ENCODE measurements around the gene ARMH2.

The ARMH2 gene

DNA sequence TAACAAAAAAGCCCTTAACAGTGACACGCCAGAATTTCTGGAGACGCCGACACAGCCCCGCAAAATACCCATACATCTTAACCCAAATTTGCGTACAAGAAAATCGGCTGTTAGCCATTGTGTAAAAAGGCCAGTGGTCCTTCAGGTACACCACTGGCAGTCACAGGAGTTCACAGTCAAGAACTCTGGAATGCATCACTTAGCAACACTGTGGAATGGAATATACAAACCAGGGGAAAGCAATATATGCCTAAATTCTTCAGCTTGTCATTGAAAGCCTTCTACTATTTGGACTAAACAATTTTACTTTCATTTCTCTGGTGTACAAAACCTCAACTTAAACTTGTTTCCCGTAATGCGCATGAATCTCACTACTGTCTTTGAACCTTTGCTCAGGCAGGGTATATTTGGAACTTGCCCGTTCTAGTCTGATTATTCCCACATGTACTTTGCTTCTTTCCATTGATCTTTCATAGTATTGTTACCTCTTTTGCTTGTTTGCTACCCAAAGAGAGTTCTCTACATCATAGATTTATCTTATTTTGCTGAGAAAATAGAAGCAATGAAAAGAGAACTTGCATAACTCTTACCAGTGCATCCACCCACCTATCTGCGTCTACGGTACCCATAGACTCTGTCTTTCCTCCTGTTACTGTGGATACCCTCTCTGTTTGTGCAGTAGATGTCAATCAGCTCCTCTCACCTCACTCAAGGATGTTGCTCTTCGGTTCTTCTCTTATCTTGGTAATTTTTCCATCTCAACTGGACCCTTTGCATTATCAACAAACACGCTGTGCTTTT lies at the start of gene ARMH2:
TSS of gene ARMH2 (minus strand) at position 178 of the 801 bp plus-strand sequence. CDS start at position 118, 60 bp downstream.
- DNase-seq (ENCODE audit: low spot score), result no peak

DNA sequence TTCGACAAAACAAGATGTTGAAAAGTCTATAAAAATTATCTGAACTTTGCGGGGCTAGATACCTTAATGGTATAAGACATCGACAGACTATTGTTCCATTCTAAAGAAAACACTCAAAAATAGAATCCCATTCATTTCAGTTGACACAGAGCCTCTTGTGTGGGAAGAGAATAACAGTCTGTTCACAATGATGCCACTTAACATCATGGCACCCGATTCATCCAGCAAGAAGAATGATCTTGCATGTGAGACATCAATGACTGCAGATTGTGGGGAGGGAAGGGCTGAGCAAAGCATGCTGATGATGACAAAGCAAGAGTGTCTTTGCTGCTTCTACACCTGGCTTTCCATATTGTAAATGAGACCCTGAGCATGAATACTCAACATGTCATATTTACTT lies 49.7 kb upstream of the ARMH2 start:
- no peak for DNase-seq (ENCODE audit: low spot score)

DNA sequence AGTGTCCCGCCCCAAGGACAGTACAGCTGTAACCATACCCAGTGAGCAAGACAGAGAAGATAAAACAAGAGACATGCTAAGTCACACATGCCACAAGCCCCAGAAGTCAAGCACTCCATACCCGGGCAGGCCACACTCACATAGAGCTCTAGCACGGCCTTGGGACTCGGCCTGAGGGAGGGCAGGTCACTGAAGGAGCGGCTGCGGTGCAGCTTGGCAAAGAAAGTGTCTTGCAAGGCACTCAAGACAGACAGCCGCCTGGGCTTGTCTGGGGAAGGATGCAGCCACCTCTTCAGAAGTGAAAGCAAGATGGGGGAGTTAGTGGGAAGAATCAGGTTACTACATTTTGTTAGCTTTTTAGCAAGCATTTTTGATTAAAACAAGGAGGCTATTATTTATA lies 48.7 kb upstream of the ARMH2 start:
- DNase-seq (ENCODE audit: low spot score), result no peak

- DNase-seq (ENCODE audit: low spot score), result no peak
These were observed 46.9 kb upstream of the ARMH2 start for GRCh38 chr6:24845578-24845977.

- DNase-seq (ENCODE audit: low spot score), result no peak
These were observed 46.2 kb upstream of the ARMH2 start for GRCh38 chr6:24844903-24845302.

DNA sequence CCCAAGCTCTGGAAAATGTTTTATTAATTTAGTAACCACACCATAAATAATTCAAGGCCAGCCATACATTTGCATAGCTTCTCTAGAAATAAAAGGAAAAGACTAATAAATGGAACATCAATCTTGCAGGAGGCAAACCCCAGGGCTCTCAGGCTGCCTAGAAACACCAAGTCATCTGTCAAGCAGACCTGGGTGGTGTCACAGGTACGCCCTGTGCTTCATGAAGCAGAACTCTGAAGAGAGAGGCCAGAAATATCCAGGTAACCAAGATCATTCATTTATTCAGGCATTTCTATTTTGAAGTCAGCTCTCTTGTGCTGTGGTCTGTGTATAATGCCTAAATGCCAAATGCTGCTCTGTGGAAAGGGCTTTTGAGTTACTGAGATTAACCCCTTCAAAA lies 45.3 kb upstream of the ARMH2 start:
- DNase-seq (ENCODE audit: low spot score), result no peak

DNA sequence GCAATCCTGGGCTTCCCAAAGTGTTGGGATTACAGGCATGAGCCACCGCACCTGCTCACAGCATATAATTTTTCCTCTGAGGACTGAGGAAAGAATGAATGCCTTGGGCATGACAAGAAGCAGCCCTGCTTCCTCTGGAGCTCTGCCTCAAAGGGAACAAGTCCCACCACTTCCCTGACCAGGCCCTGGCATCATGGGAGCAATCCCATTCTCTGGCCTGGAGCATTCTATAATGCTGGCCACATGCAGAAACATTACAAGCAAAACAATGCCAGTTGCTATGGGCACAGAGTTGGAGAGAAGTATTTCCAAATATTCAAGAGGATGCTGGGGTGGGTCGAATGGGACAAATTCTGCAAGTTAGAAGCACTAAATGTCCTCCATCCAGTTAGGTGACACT lies 41.5 kb upstream of the ARMH2 start:
- DNase-seq (ENCODE audit: low spot score), result no peak

- DNase-seq (ENCODE audit: low spot score), result no peak
These were observed 40.3 kb upstream of the ARMH2 start for GRCh38 chr6:24838994-24839393.

GRCh38 chr6:24838081-24838480 lies 39.4 kb upstream of the ARMH2 start:
- no peak for DNase-seq (ENCODE audit: low spot score)

DNA sequence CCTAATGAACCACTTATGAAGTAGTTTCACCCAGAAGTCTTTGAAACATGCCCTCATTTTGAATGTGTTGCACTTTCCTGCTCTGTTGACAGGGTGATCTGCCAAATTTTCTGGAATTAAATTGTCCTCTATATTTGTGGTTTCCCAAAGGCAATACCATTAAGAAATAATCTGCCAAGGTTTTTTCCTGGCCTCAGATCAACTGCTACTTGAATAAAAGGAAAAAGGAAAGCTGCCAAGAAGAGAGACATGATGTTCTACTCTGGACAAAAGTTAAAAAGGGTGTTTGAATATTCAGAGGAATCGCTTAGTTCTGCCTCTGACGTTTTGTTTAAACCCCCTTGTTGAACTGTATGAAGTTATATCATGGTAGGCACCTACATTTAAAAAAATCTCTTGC lies 37.4 kb upstream of the ARMH2 start:
- no peak for DNase-seq (ENCODE audit: low spot score)

GRCh38 chr6:24833711-24834386 lies 35.1 kb upstream of the ARMH2 start:
- no peak for DNase-seq (ENCODE audit: low spot score)

- no peak for DNase-seq (ENCODE audit: low spot score)
These were observed 34.1 kb upstream of the ARMH2 start for GRCh38 chr6:24832794-24833193.

- no peak for DNase-seq (ENCODE audit: low spot score)
These were observed 33.3 kb upstream of the ARMH2 start for GRCh38 chr6:24831771-24832716.

GRCh38 chr6:24829657-24830056 lies 30.9 kb upstream of the ARMH2 start:
- DNase-seq (ENCODE audit: low spot score), result no peak

- no peak for DNase-seq (ENCODE audit: low spot score)
These were observed 29.3 kb upstream of the ARMH2 start for GRCh38 chr6:24827970-24828369.

DNA sequence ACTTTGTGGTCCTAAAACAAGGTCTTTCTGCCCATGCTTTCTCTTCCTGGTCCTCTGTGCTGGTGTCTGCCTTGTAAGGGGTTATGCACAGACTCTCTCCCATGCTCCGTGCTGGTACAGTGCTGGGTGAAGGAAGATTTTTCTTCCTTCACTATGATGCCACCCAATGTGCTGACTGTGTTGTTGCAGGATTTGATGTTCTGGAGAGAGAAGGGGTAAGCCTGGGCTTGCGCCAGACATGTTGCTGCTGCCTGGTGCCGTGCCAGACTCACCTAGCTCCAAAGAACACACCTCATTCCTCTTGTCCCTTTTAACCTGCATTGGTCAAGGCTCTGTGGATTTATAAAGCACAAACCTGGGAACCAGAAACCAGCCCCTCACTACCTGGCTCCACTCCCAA lies 28.4 kb upstream of the ARMH2 start:
- DNase-seq (ENCODE audit: low spot score), result no peak

GRCh38 chr6:24825130-24825630 lies 26.5 kb upstream of the ARMH2 start:
- DNase-seq (ENCODE audit: low spot score), result no peak

DNA sequence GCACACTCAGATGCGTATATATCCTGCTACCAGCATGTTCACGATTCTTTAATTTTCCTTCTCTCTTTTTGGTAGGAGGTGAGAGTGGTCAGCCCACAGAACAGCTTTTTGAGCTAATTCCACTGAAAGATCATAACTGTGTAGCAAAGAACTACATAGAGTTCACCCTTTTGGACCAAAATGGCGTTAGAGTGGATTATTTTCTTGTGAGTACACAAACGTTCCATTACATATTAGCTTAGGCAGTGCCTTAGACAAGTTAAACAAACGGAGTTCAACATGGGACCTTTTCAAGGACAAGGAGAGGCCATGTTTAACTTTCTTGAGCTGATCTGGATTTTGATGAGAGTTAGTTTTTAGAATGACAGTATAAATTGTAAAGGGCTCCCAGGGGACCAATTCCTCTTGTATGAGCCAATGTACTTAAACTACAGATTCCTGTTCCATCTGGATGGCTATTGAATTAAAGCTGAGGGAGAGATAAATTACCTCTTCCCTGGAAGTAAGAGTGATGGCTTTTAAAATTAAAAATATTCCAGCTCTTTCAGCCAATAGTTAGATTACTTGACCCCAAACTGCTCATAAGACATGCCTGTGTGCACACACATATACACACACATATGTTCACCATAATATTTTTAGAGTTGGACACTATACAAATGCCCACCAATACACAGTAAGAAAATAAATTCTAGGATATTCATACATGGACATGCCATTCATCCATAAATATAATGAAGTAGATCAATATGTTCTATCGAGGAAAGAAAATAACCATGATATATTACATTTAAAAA lies 25.6 kb upstream of the ARMH2 start:
- no peak for DNase-seq (ENCODE audit: low spot score)

DNA sequence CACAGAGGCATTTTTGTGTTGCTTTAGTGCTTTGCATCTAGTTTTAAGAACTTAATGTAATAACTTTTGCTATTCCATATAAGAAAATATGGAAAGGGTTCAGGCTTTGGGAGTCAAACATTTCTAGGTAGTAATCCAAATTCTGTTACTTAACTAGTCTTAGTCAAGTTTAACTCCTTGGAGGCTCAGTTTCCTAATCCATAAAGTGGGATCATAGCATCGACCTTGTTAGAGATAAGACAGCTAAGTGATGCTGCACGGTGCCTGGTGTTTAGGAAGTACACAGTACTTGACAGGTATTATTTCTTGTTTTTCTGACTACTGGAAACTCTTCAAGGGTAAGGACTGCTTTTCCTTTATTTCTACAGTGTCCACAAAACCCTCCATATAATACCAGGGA lies 24.5 kb upstream of the ARMH2 start:
- no peak for DNase-seq (ENCODE audit: low spot score)

- DNase-seq (ENCODE audit: low spot score), result no peak
These were observed 24.0 kb upstream of the ARMH2 start for GRCh38 chr6:24822696-24823095.

DNA sequence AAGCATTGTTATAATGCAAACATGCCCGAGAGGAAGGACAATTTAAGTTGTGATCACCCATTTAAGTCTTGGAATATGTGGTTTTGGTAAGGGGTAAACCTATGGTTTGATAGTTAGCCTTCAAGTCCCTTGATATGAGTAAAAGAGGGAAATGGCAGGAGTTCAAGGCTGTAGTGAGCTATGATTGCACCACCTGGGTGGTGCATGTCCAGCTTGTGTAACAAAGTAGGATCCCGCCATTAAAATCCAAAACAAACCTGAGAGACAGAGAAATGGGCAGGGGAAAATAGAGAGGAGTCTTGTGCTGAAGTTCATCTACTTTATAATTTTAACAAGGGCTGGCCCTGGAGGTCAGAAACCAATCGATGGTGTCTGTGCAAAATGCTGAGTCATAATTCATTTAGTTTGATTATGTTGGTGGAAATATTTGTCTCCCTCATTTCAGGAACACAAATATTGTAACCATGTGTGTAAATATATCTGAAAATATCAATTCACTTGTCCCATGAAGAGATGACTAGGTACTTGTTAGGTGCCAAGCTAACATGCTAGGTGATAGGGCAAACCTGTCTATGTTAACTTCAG lies 23.2 kb upstream of the ARMH2 start:
- DNase-seq (ENCODE audit: low spot score), result no peak

All from HuH-7 (cell line).